IMR-90 (cell line): ENCODE measurements around the gene NOP16.

Experiments used
- CHD1 ChIP-seq: IDR thresholded peaks from 2 replicates; pipeline ENCODE4 v1.6.1; 2012; ENCODE audit warnings: low read depth, low read length, improper control_type of control experiment
- FOS ChIP-seq: fragments of 150-350 bp; IDR thresholded peaks from 2 replicates; pipeline ENCODE4 v1.6.1; 2016; ENCODE audit warnings: low read depth, low read length
- MAFK ChIP-seq: IDR thresholded peaks from 2 replicates; pipeline ENCODE4 v1.6.1; 2012; ENCODE audit warnings: low read depth, low read length, improper control_type of control experiment
- MXI1 ChIP-seq: IDR thresholded peaks from 2 replicates; pipeline ENCODE4 v1.6.1; 2012; ENCODE audit warnings: low read depth, mild to moderate bottlenecking, low read length, moderate library complexity, borderline replicate concordance
- NFE2L2 ChIP-seq: fragments of 150-350 bp; IDR thresholded peaks from 2 replicates; pipeline ENCODE4 v1.6.1; 2016; ENCODE audit warnings: low read depth, mild to moderate bottlenecking, low read length
- POLR2A ChIP-seq: IDR thresholded peaks from 2 replicates; pipeline ENCODE4 v1.6.1; 2012; ENCODE audit warnings: mild to moderate bottlenecking, low read depth, low read length
- RAD21 ChIP-seq: IDR thresholded peaks from 2 replicates; pipeline ENCODE4 v1.6.1; 2012; ENCODE audit warnings: low read length, improper control_type of control experiment
- RCOR1 ChIP-seq: IDR thresholded peaks from 2 replicates; pipeline ENCODE4 v1.6.1; 2012; ENCODE audit warnings: mild to moderate bottlenecking, low read length, improper control_type of control experiment; ENCODE audit not compliant: insufficient replicate concordance
- RFX5 ChIP-seq: IDR thresholded peaks from 2 replicates; pipeline ENCODE4 v1.8.0; 2012; ENCODE audit warnings: low read depth, mild to moderate bottlenecking, low read length, moderate library complexity
- SMC3 ChIP-seq: fragments of 150-350 bp; IDR thresholded peaks from 2 replicates; pipeline ENCODE4 v1.6.1; 2016; ENCODE audit warnings: low read depth, mild to moderate bottlenecking, antibody characterized with exemption, low read length, moderate library complexity
- TF ChIP-seq, protein P1 (sequence below): conservative IDR thresholded peaks from 2 replicates; pipeline ENCODE4 v1.5.1; 2012; ENCODE audit warnings: mild to moderate bottlenecking, low read depth, low read length, improper control_type of control experiment
- TF ChIP-seq, protein P2 (sequence below): fragments of 150-350 bp; IDR thresholded peaks from 2 replicates; pipeline ENCODE4 v1.6.1; 2017; ENCODE audit warnings: mild to moderate bottlenecking, antibody characterized with exemption, low read length, low read depth

DNA sequence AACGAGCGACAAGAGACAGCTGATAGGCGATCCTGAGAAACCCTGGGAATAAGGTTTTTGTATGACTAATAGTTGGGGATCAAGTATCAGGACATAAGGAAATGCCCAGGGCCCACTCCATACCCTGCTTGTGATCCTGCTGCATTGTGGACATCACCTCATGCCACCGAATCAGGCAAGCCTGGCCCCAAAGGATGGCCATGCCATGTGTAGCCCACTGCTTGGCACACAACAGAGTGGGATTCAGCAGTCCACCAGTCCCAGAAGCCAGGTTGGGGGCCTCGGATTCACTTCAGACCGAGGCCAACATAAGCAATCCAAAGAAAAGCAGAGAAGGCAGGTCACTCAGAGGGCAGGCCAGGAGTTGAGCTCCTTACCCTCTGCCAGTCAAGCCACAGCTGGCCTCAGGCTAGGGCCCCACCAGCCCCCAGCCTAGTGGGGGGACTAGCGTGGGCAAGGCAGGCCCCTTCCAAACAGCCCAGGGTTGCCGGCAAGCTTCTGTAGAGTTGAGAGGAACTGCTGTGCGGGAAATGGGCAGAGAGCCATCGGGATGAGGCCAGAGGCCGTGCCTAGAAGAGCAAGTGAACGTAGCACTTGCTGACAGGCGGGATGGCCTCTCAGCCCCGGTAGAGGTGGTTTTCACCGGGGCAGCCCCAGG is 5.0 kb downstream of the NOP16 start:
- TF ChIP-seq, protein P1, sequence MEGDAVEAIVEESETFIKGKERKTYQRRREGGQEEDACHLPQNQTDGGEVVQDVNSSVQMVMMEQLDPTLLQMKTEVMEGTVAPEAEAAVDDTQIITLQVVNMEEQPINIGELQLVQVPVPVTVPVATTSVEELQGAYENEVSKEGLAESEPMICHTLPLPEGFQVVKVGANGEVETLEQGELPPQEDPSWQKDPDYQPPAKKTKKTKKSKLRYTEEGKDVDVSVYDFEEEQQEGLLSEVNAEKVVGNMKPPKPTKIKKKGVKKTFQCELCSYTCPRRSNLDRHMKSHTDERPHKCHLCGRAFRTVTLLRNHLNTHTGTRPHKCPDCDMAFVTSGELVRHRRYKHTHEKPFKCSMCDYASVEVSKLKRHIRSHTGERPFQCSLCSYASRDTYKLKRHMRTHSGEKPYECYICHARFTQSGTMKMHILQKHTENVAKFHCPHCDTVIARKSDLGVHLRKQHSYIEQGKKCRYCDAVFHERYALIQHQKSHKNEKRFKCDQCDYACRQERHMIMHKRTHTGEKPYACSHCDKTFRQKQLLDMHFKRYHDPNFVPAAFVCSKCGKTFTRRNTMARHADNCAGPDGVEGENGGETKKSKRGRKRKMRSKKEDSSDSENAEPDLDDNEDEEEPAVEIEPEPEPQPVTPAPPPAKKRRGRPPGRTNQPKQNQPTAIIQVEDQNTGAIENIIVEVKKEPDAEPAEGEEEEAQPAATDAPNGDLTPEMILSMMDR, result no peak
- no peak for TF ChIP-seq RFX5
- TF ChIP-seq POLR2A, result no peak
- TF ChIP-seq SMC3, result no peak
- TF ChIP-seq RCOR1, result no peak
- TF ChIP-seq MAFK, result no peak
- no peak for TF ChIP-seq RAD21
- TF ChIP-seq NFE2L2, result no peak
- TF ChIP-seq FOS, result no peak
- no peak for TF ChIP-seq CHD1
- no peak for TF ChIP-seq MXI1
- TF ChIP-seq, protein P2, sequence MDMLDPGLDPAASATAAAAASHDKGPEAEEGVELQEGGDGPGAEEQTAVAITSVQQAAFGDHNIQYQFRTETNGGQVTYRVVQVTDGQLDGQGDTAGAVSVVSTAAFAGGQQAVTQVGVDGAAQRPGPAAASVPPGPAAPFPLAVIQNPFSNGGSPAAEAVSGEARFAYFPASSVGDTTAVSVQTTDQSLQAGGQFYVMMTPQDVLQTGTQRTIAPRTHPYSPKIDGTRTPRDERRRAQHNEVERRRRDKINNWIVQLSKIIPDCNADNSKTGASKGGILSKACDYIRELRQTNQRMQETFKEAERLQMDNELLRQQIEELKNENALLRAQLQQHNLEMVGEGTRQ, result no peak
